AG10803 (cell line): ENCODE data around the gene GPR4.
"Not testable (repeated sequence)": the region's sequence is repeated elsewhere in the genome, so short reads cannot be mapped to it uniquely, and the experiment has no call there.

Source experiments
- DNase-seq: peaks from one replicate; pipeline ENCODE4 v3.0.0; 2010; ENCODE audit warnings: low read depth
- H3K4me3 ChIP-seq: 2 replicates; pipeline ENCODE4 v1.5.1; 2011; ENCODE audit warnings: mild to moderate bottlenecking, low read length, control low read depth
- TF ChIP-seq, protein P1 (sequence below): conservative IDR thresholded peaks from 2 replicates; pipeline ENCODE4 v1.5.1; 2011; ENCODE audit warnings: mild to moderate bottlenecking, low read length, control low read depth, inconsistent platforms

GPR4 gene

DNA sequence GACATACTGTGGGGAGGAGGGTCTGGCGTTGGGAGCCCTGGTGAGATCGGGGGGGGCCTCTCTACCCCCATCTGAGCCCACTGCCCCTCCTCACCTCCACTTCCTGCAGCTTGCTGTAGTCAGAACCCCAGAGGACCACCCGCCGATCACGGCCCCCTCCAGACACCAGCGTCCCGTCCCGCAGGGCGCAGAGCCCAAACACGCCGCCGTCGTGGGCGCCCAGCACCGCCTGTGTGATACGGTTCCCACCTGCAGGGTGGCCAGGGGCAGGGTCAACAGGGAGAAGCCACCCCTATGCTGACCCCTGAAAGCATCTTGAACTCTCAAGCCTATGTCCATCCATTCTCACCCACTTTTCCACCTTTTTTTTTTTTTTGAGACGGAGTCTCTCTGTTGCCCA, 19.4 kb upstream of the GPR4 start:
- H3K4me3 ChIP-seq = no peak overlapping the region
- no peak for DNase-seq
- TF ChIP-seq, protein P1, sequence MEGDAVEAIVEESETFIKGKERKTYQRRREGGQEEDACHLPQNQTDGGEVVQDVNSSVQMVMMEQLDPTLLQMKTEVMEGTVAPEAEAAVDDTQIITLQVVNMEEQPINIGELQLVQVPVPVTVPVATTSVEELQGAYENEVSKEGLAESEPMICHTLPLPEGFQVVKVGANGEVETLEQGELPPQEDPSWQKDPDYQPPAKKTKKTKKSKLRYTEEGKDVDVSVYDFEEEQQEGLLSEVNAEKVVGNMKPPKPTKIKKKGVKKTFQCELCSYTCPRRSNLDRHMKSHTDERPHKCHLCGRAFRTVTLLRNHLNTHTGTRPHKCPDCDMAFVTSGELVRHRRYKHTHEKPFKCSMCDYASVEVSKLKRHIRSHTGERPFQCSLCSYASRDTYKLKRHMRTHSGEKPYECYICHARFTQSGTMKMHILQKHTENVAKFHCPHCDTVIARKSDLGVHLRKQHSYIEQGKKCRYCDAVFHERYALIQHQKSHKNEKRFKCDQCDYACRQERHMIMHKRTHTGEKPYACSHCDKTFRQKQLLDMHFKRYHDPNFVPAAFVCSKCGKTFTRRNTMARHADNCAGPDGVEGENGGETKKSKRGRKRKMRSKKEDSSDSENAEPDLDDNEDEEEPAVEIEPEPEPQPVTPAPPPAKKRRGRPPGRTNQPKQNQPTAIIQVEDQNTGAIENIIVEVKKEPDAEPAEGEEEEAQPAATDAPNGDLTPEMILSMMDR = no peak

DNA sequence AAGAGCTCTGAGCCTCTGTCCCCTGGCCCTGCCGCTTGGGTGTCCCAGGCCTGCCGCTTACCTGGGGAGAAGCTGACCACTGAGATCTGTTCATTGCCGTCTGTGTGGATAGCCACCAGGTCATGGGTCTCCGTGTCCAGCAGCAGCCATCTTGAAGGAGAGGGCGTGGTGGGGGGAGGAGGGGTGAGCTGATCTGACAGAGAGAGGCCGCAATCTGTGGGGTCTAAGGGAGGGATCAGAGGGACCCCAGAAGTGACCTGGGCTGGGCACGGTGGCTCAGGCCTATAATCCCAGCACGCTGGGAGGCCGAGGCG, 14.6 kb upstream of the GPR4 start:
- no peak for DNase-seq
- TF ChIP-seq, protein P1 = no peak
- H3K4me3 ChIP-seq = no peak overlapping the region

DNA sequence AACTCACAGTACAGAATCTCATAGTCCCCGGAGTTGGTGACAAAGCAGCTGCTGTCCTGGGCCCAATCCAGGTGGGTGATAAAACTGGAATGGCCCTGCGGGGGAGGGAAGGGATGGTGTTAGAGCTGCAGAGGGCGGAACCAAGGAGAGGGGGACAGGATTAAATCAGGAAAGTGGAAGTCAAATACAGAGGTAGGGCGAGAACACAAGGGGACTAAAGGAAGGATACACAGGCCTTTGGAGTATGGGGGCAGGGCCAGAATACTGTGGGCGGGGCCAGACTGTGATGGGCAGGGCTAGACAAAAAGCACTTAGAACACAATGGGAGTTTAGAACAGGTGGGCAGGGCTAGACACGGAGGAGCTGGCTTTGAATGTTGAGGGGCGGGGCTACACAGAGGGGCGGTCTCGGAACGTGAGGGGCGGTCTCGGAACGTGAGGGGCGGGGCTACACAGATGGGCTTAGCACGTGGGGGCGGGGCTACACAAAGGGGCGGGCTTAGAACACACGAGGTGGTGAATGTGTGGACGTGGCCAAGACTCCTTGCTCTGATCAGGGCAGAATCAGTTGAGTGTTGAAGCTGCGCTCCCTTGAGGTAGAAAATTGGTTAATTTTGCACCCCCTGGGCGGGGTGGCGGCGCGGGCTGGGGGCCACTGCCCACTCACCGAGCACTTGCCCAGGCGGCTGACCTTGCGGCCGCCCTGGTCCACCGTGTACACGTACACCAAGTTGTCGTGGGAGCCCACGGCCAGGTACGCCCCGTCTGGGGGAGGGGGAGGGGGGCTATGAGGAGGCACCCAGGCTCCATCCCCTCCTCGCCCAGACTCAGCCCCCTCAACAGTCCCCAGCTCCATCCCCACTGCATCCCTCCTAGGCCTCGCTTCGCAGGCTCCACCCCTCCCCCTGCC, 14.0 kb upstream of the GPR4 start:
- DNase-seq = peak; percentile 66
- TF ChIP-seq, protein P1 = no peak
- no peak overlapping the region for H3K4me3 ChIP-seq

DNA sequence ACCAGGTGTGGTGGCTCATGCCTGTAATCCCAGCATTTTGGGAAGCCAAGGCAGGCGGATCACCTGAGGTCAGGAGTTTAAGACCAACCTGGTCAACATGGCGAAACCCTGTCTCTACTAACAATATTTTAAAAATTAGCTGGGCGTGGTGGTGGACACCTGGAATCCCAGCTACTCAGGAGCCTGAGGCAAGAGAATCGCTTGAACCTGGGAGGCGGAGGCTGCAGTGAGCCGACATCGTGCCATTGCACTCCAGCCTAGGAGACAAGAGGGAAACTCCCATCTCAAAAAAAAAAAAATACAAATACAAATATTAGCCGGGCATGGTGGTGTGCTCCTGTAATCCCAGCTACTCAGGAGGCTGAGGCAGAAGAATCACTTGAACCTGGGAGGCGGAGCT, 13.0 kb upstream of the GPR4 start:
- not testable (repeated sequence) for H3K4me3 ChIP-seq

DNA sequence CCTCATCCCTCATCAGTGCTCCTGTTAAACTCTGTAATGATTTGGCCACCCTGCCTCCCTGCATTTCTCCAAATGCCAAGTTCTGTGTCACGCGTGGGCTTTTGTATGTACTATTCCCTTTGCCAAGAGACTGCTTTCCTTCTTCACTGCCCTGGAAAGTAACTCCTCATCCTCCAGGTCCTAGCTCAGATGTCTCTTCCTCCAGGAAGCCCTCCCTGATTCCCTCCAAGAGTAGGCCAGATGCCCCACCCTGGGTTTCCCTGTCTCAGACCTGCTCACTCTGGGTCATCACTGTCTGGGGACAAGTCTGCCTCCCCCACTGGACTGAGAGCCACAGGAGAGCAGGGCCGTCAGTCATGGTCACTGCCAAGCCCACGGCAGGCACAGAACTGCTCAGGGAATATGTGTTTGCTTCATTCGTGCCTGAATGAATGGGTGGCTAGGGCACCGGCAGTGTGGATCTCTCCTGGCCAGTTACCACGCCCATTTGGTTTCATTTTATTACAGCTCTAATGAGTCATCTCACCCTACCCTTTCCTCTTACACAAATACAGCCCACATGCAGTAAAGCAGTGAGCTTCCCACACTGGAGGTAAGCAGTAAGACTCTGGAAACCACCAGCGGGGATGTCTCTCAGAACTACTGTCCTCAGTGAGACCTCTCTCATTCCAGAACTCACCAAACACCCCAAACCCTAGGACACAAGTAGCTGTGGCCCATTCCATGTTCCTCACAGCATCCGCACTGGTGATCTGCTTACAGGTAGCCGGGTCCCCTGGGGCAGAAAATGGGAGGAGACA, 12.1 kb upstream of the GPR4 start:
- DNase-seq = peak; percentile 88

More for the DNA sequence above, 13.0 kb upstream of the GPR4 start:
- not testable (repeated sequence) for DNase-seq

DNA sequence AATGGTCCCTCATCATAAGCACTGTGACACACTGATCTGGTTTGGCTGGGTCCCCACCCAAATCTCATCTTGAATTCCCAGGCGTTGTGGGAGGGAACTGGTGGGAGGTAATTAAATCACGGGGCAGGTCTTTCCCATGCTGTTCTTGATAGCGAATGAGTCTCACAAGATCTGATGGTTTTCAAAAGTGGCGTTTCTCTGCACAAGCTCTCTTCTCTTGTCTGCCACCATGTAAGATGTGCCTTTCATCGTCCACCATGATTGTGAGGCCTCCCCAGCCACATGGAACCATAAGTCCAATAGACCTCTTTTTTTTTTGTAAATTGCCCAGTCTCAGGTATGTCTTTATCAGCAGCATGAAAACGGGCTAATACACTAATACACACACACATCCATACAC, 6.9 kb upstream of the GPR4 start:
- no peak overlapping the region for H3K4me3 ChIP-seq
- no peak for DNase-seq
- TF ChIP-seq, protein P1 = no peak

More for the DNA sequence above, 12.1 kb upstream of the GPR4 start:
- TF ChIP-seq, protein P1 = no peak
- H3K4me3 ChIP-seq = no peak overlapping the region

DNA sequence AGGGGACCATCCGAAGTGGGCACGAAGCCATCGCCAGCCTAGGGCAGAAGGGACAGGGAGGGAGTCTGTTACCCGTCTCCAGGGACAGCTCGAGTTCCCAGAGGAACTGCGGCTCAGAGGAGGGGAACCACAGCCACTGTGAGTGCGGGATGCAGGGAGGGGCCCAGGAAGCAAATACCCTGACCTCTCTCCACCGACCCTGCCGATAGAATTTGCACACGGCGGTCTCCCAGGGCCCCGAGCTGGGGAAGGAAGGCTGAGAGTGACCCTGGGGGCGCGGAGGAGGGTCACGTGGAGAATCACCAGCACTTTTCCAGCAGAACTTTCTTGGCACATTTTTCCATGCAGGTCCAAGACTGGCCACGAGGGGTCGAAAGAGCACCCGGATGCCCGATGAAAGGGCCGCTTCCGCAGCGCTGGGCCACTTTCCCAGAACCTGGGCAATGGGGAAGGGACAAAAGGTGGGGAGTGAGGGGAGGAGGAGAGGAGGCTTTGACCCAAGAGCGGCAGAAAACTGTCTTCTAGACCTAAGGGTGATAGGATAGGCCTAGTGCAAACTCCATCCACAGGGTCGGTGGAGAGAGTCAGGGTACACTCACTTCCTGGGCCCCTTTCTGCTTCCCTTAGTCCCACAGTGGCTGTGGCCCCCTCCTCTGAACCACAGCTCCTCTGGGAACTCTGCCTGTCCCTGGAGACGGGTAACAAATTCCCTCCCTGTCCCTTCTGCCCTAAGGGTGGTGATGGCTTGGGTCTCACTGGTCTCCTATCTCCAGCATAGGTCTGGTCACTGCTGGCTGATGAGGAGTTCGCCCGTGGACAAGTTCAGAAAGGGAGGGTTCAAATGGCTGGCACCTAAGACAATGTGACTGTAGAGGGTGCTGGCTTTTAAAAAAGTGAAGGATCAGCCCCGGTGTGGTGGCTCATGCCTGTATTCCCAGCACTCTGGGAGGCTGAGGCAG, 5.3 kb upstream of the GPR4 start:
- TF ChIP-seq, protein P1 = peak; percentile 92
- peak; percentile 49 for DNase-seq
- peak overlapping the region; percentile 42 for H3K4me3 ChIP-seq
